Stimulated activated CD4-positive, alpha-beta T cell treated with anti-CD3 and anti-CD28 coated beads, Interleukin-4, amount 100 ng/mL, for 48 hours (primary cell): Measurements from ENCODE around the gene ZGPAT.

Experiments
- DNase-seq, 2 donors: peaks; one replicate each; pipeline ENCODE4 v3.0.0-alpha.2; 2020; ENCODE audit warnings: low read depth in 2 of 2

The ZGPAT gene

GRCh38 chr20:63692436-63693082, 15.3 kb upstream of the ZGPAT start:
- no peak for DNase-seq

DNA sequence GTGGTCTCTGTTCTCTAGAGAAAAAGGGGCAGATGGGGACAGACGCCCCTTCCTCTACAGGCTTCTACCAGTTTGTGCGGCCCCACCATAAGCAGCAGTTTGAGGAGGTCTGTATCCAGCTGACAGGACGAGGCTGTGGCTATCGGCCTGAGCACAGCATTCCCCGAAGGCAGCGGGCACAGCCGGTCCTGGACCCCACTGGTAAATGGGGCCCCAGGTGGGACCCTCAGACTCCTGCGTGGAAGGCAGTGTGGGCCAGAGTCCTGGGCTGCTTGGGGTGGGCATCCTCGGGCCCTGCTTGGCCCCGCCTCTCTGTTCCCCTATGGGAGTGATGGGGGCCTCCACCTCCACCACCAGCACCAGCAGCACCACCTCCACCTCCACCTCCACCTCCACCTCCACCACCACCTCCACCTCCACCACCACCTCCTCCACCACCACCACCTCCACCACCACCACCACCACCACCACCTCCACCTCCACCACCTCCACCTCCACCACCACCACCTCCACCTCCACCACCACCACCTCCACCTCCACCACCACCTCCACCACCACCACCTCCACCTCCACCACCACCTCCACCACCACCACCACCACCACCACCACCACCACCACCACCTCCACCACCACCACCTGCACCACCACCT, 14.6 kb upstream of the ZGPAT start:
- DNase-seq: no peak

DNA sequence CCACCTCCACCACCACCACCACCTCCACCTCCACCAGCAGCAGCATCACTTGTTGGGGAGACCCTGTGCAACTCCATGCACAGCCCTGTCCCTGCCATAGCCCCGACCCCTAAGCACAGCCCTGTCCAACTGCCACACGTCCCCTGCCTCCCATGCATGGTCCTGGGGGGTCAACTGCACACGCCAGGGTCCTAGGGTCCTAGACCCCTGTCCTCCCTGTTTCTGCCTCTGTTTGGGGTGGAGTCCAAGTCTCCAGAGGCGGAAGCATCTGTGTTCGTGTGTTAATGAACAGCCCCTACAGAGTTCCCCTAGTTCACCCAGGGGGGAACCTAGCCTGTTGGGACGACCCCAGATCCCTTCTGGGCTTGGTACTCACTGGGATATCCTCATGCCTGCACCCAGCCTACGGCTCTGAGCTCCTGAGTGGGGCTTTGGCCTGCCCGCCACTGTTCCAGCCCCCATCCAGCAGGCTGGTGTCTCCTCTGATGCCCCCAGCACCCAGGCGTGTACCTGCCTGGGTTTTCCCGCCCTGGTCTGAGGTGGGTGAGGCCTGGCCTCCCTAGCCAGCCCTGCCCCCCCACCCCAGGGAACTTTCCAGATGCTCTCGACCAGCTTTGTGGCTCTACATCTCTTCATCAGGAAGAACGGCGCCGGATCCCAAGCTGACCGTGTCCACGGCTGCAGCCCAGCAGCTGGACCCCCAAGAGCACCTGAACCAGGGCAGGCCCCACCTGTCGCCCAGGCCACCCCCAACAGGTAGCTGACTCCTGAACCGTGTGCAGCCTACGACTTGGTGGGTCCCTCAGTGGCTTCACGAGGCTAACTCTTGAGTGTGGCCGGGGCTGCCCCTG, 13.9 kb upstream of the ZGPAT start:
- no peak for DNase-seq

DNA sequence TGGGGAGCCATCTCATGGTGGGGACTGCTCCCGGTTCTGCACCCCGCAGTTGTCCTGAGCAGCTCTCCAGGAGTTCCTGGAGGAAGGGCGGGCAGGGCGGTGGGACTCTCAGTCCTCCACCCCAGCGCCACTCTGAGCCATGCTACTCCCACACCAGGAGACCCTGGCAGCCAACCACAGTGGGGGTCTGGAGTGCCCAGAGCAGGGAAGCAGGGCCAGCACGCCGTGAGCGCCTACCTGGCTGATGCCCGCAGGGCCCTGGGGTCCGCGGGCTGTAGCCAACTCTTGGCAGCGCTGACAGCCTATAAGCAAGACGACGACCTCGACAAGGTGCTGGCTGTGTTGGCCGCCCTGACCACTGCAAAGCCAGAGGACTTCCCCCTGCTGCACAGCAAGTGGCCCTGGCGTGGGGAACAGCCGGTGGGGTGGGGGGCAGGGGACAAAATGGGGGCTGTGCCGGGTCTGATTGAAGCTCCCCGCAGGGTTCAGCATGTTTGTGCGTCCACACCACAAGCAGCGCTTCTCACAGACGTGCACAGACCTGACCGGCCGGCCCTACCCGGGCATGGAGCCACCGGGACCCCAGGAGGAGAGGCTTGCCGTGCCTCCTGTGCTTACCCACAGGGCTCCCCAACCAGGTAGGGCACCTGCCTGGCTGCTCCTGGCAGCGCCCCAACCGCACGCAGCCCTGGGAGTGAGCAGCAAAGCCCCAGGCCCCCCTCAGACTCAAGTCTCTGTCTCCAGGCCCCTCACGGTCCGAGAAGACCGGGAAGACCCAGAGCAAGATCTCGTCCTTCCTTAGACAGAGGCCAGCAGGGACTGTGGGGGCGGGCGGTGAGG, 13.0 kb upstream of the ZGPAT start:
- no peak for DNase-seq

GRCh38 chr20:63695424-63696305, 12.2 kb upstream of the ZGPAT start:
- DNase-seq: no peak

DNA sequence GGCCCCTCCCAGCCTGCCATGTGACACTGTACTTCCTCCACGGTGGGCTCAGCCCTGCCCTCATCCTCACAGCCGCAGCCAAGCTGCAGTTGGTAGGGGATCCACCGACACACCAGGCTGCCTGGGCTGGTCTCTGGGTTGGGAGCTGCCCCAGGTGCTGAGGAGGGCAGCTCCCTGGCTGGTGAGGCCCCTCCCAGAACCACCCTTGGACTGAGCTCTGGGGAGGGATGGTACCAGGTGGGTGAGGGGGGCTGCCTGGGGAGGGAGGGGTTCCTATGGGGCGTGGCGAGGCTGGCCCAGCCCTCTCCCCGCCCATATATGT, 11.6 kb upstream of the ZGPAT start:
- no peak for DNase-seq

DNA sequence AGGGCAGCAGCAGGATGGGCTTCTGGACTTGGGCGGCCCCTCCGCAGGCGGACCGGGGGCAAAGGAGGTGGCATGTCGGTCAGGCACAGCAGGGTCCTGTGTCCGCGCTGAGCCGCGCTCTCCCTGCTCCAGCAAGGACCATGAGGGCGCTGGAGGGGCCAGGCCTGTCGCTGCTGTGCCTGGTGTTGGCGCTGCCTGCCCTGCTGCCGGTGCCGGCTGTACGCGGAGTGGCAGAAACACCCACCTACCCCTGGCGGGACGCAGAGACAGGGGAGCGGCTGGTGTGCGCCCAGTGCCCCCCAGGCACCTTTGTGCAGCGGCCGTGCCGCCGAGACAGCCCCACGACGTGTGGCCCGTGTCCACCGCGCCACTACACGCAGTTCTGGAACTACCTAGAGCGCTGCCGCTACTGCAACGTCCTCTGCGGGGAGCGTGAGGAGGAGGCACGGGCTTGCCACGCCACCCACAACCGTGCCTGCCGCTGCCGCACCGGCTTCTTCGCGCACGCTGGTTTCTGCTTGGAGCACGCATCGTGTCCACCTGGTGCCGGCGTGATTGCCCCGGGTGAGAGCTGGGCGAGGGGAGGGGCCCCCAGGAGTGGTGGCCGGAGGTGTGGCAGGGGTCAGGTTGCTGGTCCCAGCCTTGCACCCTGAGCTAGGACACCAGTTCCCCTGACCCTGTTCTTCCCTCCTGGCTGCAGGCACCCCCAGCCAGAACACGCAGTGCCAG, 11.0 kb upstream of the ZGPAT start, which contains the start of gene TNFRSF6B:
Gene TNFRSF6B, plus strand, starts transcription at position 25 of the 729 bp plus-strand sequence. Its CDS starts 116 bp downstream, at position 141.
- no peak for DNase-seq

DNA sequence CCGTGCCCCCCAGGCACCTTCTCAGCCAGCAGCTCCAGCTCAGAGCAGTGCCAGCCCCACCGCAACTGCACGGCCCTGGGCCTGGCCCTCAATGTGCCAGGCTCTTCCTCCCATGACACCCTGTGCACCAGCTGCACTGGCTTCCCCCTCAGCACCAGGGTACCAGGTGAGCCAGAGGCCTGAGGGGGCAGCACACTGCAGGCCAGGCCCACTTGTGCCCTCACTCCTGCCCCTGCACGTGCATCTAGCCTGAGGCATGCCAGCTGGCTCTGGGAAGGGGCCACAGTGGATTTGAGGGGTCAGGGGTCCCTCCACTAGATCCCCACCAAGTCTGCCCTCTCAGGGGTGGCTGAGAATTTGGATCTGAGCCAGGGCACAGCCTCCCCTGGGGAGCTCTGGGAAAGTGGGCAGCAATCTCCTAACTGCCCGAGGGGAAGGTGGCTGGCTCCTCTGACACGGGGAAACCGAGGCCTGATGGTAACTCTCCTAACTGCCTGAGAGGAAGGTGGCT, 10.4 kb upstream of the ZGPAT start:
- no peak for DNase-seq

- DNase-seq: no peak
Measured at GRCh38 chr20:63697868-63698545, 9.8 kb upstream of the ZGPAT start.

GRCh38 chr20:63698739-63699465, 8.9 kb upstream of the ZGPAT start:
- DNase-seq: peak; percentile 47 to 51

DNA sequence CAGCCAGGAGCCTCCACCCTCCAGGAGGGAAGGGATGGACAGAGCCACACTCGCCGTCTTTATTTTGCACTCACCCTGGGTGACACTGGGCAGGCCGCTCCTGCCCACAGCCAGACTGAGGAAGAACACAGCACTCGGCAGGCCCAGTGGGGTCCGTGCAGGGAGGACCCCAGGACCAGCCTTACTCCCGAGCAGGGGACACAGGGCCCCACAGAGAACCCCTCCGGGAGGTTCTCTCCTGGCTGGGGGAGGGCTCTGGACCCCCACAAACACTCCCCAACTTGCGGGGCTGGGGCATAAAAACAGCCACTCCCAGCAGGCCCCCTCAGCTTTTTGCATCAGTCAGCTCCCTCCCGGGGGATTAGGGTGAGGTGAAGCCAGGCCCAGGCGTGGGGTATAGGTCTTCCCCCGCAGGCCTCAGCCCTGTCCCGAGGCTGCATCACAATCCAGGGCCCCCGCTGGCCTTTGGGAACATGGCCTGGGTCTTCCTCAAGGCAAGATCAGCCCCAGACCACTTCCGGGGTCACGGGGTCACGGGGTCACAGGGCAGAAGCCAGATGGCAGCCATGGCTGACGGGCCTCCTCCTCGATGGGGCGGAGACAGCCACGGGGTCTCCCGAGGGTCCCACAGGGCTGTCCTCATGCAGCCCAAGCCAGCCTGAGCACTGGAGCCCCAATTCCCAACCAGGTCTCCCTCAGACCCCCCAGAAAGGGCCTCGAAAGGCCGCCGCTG, 8.2 kb upstream of the ZGPAT start:
- no peak for DNase-seq

DNA sequence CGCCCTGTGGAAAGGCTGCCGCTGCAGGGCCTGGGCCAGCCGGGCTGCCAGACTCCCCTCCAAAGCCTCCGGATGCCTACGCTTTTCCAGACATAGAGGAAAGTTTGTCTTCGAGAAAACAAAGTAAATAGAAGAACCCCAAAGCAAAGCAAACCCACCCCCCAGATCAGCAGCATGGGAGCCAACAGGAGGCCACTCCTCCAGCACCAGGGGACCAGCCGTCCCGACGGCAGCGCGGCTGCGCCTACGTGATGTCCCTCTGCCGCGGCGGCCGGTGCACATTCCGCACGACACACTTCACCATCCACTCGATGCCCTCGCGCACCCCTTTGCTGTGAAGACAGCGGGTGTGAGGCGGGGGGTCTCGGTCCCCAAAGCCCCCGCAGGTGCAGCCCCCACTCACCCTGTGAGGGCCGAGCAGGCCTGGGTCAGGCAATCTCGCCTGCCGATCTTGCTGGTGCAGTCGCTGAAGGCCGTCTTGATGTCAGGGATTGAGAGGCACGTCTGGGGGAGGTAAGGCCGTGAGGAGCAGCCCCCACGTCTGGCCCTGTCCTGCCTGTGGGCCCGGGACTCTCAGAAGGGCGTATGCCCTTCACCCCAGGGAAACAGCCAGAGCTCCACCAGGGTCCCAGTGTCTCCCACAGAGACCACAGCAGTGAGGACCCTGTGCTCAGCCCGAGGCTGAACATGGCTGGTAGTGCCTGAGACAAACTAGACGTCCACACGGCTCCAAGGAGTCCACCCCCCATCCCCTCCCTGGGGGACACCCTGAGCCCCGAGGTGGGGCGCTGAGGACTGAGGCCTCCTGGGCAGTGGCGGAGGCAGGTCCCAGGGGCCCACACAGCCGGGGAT, 7.4 kb upstream of the ZGPAT start:
- DNase-seq: no peak

GRCh38 chr20:63701051-63701328, 6.8 kb upstream of the ZGPAT start:
- no peak for DNase-seq

DNA sequence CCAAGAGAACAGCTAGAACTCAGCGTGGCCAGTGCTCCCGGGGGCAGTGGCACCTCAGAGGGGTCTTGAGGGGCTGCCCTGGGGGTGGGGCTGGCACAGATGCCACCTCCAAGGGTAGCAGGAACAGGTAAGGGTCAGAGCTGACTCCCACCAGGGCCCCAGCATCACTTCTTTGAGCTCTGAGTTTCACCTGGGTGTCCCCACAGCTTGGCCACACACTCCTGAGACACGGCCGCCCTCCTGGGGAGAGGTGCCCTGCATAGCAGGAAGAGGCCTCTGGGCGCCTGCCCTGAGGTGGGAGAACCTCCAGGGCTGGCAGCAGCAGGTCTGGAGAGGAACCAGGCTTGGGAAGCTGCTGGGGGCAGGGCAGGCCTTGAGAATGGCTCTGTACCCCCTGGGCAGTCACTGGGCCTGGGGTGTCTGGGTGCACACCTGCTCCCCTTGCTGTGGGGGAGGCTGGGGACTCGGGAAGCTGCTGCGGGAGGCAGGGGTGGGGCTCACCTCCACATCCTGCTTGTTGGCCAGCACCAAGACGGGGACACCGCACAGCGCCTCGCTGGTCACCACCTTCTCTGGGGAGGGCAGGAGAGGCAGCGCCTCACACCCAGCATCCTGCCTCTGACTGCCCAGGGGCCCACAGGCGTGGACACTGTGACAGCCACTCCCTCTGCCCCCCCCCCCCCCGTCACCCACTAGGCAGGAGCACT, 6.4 kb upstream of the ZGPAT start:
- DNase-seq: no peak

GRCh38 chr20:63702036-63702665, 5.7 kb upstream of the ZGPAT start:
- DNase-seq: no peak

DNA sequence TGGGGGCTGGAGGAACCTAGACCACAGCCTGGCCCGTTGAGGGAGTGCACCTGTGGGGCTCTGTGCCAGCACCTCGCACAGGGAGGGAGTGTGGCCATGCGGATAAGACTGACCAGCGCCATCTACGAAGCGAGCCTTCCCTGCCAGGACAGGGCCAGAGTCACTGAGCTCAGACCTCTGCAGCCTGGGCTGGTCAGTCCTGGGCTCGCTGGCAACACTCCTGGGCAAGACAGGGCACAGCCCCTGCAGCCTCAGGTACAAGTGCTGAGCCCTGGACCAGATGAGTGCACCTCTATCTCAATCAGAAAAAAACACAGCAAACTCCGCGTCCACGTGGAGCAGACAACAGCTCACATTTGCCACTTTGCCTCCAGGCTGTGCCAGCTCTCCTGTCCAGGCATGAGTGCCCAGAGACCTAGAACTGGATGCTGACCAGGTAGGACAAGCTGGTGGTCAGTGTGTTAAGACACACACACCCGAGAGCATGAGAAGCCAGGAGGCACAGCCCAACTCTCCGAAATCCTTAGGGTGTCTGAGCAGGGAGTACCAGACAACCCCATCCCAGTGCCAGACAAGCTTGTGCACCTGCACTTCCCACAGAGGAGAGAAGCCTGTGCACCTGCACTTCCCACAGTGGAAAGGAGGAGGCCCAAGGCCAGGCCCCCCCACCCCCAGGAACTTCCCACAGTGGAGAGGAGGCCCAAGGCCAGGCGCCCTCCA, 4.9 kb upstream of the ZGPAT start:
- DNase-seq: no peak
